ENCODE data around the gene XYLT1.

GRCh38 chr16:17145029-17145428 lies 325.7 kb downstream of the XYLT1 start:
- TF ChIP-seq ZNF645 (tag by site-specific recombination; IDR thresholded peaks at IDR 0.05) (no peak), KLF7 (tag by site-specific recombination; IDR thresholded peaks at IDR 0.05; ENCODE audit: borderline replicate concordance) (no peak), REST (tag by site-specific recombination; IDR thresholded peaks at IDR 0.05) (no peak)

Data from HEK293 (cell line).